Endothelial cell (in vitro differentiated cells): ENCODE results near the gene TMOD2. TPM values are rescaled to one million over a fixed set of nuclear protein-coding genes. Genes with fewer than 3 reads are reported as not detected.

Experiments used
- DNase-seq: peaks from one replicate; pipeline ENCODE4 v3.0.0; 2021; ENCODE audit warnings: low spot score
- H3K27ac Mint-ChIP-seq: one replicate; pipeline ENCODE4 v1.8.0; 2021; ENCODE audit warnings: mixed read lengths, inconsistent platforms; ENCODE audit not compliant: unreplicated experiment
- H3K27me3 Mint-ChIP-seq: one replicate; pipeline ENCODE4 v1.8.0; 2021; ENCODE audit warnings: mild to moderate bottlenecking, moderate library complexity, mixed read lengths, inconsistent platforms; ENCODE audit not compliant: unreplicated experiment
- H3K36me3 Mint-ChIP-seq: one replicate; pipeline ENCODE4 v1.8.0; 2021; ENCODE audit warnings: mild to moderate bottlenecking, low read depth, mixed read lengths, inconsistent platforms; ENCODE audit not compliant: unreplicated experiment
- H3K4me1 Mint-ChIP-seq: one replicate; pipeline ENCODE4 v1.8.0; 2021; ENCODE audit warnings: mild to moderate bottlenecking, mixed read lengths, inconsistent platforms; ENCODE audit not compliant: unreplicated experiment
- H3K4me3 Mint-ChIP-seq: one replicate; pipeline ENCODE4 v1.8.0; 2021; ENCODE audit warnings: mild to moderate bottlenecking, mixed read lengths, inconsistent platforms; ENCODE audit not compliant: unreplicated experiment
- H3K9me3 Mint-ChIP-seq: one replicate; pipeline ENCODE4 v1.8.0; 2021; ENCODE audit warnings: mixed read lengths, inconsistent platforms; ENCODE audit not compliant: unreplicated experiment
- total RNA-seq: library from RNA; stranded (reverse); fragmentation: NEBNext Ultra II Directional; extraction: Animal tissue kit (Norgen Biotek cat#: 25700); gene quantifications from one replicate; pipeline ENCODE4 v1.2.1, GENCODE V29; 2021; ENCODE audit not compliant: unreplicated experiment
- TF ChIP-seq, protein P1 (sequence below): fragments of 200-600 bp; sonication (generic); IDR thresholded peaks from one replicate; pipeline ENCODE4 v1.5.0; 2021; ENCODE audit warnings: antibody characterized with exemption; ENCODE audit not compliant: unreplicated experiment

Gene TMOD2
- total RNA-seq, 1 donor from 2014 or later = 118 TPM

DNA sequence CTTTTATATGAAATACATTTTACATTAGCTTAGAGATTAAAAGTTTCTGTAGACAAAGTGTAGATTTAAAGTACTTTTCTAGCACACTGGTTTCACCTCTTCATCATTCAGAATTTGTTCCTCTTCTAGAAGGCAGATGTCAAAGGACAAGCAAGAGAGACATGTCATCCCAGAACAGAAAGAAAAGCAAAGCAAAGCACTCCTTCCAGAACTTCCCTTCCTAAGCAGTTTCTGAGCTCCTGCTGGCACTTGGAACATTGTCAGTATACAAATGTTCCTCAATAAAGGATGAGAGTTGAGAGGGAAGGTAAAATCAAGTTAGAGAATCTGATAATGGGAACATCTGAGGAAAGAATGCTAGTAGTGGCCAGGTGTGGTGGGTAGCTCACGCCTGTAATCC lies 104.2 kb downstream of the TMOD2 start:
- Mint-ChIP-seq H3K4me3 (no peak overlapping the region), H3K27ac (no peak overlapping the region), H3K36me3 (peaks cover 10% of the 10 kb centered on the region), H3K4me1 (peaks cover 2% of the 10 kb centered on the region), H3K27me3 (peaks cover 3% of the 10 kb centered on the region), H3K9me3 (no peaks in the 10 kb centered on the region)
- DNase-seq = no peak
- TF ChIP-seq, protein P1, sequence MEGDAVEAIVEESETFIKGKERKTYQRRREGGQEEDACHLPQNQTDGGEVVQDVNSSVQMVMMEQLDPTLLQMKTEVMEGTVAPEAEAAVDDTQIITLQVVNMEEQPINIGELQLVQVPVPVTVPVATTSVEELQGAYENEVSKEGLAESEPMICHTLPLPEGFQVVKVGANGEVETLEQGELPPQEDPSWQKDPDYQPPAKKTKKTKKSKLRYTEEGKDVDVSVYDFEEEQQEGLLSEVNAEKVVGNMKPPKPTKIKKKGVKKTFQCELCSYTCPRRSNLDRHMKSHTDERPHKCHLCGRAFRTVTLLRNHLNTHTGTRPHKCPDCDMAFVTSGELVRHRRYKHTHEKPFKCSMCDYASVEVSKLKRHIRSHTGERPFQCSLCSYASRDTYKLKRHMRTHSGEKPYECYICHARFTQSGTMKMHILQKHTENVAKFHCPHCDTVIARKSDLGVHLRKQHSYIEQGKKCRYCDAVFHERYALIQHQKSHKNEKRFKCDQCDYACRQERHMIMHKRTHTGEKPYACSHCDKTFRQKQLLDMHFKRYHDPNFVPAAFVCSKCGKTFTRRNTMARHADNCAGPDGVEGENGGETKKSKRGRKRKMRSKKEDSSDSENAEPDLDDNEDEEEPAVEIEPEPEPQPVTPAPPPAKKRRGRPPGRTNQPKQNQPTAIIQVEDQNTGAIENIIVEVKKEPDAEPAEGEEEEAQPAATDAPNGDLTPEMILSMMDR = no peak

DNA sequence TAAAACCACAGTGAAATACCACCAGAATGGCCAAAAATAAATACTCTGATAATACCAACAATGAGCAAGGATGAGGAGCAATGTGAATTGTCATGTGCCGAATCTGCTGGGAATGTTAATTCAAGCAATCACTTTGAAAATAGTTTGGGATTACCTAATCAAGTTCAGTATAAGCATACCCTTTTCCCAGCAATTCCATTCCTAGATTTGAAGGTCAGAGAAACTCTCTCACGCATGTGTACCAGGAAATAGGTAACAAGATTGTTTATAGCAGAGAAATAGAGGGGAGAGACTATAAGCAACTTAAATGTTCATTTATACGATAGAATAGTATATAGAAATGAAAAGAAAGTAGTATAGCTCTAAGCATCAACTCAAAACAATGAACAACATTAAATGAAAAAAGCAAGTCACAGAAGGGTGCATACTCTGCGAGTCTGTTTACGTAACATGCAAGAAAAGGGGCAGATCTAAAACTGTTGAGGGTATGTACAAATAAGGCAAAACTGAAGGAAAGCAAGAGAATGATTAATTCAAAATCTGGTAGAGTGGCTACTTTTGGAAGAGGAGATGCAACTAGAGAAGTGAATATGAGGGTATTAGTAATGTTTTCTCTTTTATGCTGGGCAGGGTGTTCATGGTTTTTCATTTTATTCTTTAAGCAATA lies 105.5 kb downstream of the TMOD2 start:
- H3K27me3 Mint-ChIP-seq = peaks cover 1% of the 10 kb centered on the region
- TF ChIP-seq, protein P1 = no peak
- no peak overlapping the region for H3K27ac Mint-ChIP-seq
- peaks cover 10% of the 10 kb centered on the region for H3K36me3 Mint-ChIP-seq
- no peak for DNase-seq
- no peak overlapping the region for H3K4me3 Mint-ChIP-seq
- H3K9me3 Mint-ChIP-seq = no peaks in the 10 kb centered on the region
- no peaks in the 10 kb centered on the region for H3K4me1 Mint-ChIP-seq

DNA sequence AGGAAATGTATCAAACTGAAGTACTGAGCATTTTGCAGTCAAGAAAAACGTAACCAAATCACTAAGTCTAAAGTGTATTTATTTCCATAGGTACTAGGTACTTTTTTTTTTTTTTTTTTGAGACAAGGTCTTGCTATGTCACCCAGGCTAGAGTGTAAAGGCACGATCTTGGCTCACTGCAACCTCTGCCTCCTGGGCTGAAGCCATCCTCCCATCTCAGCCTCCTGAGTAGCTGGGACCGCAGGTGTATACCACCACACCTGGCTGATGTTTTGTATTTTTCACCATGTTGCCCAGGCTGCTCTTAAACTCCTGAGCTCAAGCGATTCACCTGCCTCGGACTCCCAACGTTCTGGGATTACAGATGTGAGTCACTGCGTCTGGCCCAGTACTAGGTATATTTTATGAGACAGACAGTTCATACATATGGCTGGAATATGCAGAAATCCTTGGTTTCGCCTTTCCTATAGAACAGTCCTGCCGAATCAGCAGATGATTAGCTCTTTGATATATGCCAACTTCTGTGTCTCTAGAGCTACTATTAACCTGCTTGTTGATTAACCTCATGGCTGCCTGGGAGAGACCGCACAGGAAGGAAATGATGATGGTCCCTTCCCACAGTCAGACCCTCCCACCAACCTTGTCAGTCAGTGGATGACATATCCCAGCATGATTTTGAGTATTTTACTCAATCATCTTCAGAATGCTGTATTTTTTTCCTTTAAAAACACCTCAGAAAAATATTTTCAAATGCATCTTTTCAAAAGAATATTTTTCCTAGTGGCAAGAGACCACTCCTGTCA lies 110.4 kb downstream of the TMOD2 start:
- Mint-ChIP-seq H3K4me1 (no peaks in the 10 kb centered on the region), H3K27ac (no peak overlapping the region), H3K36me3 (peaks cover 33% of the 10 kb centered on the region), H3K9me3 (no peaks in the 10 kb centered on the region), H3K27me3 (peaks cover 1% of the 10 kb centered on the region), H3K4me3 (no peak overlapping the region)
- no peak for DNase-seq
- TF ChIP-seq, protein P1 = no peak

DNA sequence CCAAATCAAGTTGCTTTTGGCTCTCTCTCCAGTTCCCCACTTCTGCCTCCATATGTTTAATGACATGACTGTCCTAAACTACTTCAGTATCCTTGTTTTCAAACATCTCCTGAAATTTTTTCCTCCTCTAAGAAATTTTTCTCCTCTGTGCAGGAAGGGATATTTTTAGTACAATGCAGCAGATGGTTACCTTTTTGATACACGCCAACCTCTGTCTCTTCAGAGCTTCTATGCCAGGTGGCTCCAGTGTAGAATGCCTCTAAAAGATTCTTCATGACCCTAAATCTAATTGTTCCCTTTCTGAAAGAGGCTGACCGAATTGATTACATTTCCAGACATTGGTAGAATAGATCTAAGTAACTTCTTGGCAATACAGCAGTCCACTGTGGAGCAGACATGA lies 111.7 kb downstream of the TMOD2 start:
- Mint-ChIP-seq H3K27me3 (peaks cover 1% of the 10 kb centered on the region), H3K4me3 (no peak overlapping the region), H3K4me1 (no peaks in the 10 kb centered on the region), H3K27ac (no peak overlapping the region), H3K36me3 (peaks cover 37% of the 10 kb centered on the region), H3K9me3 (no peaks in the 10 kb centered on the region)
- no peak for DNase-seq
- TF ChIP-seq, protein P1 = no peak

DNA sequence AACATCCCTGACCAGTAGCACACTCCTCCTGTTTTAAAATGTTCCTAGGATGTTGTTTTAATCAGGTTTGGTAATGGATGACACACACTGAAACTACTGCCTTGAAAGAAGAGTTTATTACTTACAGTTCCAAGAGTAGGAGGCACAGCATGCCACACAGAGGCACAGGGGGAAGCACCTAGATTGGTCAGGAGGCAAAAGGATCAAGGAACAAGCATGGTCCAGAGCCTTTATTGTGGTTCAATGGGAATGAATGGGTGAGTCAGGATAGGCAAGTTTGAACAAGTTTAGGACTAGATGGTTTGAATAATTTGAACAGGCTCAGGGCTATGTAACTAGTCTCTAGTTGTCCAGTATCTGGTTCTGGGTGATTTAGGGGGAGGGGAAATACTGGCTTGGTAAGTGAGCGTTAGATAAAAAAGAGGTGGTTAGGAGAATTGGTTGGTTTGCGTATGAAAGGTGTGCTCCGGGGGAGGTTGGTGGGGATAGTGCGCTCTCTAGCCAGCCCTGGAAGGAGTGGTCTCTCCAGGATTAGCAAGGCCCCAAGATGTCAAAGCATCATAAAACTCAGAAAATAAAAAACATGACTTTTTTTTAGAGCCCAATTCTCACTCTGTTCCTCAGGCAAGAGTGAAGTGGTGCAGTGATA lies 113.1 kb downstream of the TMOD2 start:
- Mint-ChIP-seq H3K27me3 (no peaks in the 10 kb centered on the region), H3K9me3 (no peaks in the 10 kb centered on the region), H3K27ac (peak overlapping the region; percentile 15), H3K4me3 (no peak overlapping the region), H3K36me3 (peaks cover 40% of the 10 kb centered on the region), H3K4me1 (no peaks in the 10 kb centered on the region)
- DNase-seq = no peak
- TF ChIP-seq, protein P1 = no peak
